ENCODE results near the gene ANKRD36C.
"Not testable (repeated sequence)": the region's sequence is repeated elsewhere in the genome, so short reads cannot be mapped to it uniquely, and the experiment has no call there.

The ANKRD36C gene

DNA sequence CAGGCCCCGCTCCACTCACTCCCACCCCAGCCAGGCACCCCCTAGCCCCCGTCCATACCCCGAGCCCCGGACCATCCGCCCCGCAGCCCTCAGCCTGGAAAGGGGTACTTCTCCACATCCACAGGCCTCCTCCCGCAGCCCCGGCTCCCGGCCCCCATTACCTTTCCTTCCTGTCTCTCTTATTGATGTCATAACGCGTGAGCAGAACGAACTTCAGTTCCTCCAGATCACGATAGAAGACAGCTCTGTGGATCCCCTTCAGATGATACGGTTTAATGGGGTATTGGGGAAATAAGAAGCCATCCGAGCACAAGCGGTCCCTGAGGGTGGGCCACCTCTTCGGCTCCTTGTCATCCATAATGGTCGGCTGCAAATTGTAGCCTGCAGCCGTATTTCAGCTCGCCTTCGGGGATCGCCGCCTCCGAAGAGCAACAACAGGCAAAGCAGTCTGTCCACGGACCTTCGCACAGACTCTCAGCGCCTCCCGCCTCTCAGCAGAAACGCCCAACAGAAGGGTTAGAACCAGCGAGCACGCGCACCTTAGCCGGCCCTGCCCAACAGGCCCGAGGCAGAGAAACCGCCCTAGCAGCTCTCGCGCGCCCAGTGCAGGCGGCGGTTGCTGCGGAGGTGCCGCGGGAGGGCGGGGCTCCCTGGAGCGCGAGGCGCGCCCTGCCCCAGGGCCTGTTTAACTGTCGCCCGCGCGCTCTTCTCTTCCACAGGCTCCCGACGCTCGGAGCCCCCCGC is at the start of gene ANKRD36C:
Gene ANKRD36C (minus strand): TSS at position 474 of the 744 bp plus-strand sequence. CDS start 116 bp downstream, at position 358.
- peak; percentile 66 for DNase-seq

DNA sequence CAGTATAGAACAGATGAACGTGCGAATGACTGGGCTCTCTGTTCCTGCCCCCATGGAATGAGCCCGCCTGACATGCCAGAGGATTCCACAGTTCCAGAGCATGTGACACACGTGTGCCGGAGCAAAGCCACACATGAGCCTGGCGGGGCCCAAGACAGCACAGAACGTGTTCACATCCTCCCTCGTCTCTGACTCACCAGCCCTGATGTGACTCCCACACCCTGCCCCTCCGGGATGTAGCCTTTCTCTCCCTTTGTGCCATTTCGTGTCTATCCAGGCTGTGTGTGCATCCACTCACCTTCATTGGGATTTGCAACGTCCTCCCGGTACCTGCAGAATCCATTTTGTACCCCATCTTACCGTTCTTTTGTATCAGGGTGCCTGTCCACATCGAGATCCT is 43.9 kb upstream of the ANKRD36C start:
- not testable (repeated sequence) for DNase-seq

DNA sequence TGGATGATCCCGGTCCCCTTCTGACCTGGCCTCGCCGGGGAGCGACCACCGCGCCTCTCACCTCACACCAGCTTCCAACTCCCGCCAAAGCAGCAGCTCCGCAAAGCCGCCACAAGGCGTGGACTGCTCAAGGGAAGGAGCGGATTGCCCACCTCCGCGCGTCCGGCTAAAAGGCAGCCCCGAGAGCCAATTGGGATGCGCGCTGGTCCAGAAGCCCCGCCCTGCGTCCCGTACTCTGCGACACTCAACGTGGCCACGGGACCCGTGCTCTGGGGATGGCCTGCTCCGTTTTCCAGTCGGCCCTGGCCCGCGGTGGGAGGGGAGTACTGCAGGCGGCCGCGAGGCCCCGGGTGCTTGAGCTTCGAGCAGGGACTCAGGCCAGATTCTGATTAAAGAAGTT is 43.2 kb upstream of the ANKRD36C start, which contains the start of gene GPAT2:
Gene GPAT2 (minus strand): TSS at position 125 of the 400 bp plus-strand sequence. CDS start 2,557 bp downstream, outside the sequence.
- DNase-seq: not testable (repeated sequence)

DNA sequence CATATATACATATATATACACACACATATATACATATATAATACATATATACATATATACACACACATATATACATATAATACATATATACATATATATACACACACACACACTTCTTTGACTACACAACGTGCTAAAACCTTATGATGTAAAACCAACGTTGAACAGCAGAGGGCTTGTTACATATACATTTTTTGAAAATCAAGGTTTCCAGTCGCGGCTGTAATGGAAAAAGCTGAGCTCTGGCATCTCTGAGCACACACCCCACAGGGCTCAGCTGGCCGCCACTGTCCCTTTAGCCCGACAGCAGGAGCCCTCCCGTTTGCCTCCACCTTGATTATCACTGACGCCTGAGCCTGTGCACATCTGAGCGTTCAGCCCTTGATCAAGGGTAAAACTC is 42.4 kb upstream of the ANKRD36C start:
- DNase-seq: not testable (repeated sequence)

DNA sequence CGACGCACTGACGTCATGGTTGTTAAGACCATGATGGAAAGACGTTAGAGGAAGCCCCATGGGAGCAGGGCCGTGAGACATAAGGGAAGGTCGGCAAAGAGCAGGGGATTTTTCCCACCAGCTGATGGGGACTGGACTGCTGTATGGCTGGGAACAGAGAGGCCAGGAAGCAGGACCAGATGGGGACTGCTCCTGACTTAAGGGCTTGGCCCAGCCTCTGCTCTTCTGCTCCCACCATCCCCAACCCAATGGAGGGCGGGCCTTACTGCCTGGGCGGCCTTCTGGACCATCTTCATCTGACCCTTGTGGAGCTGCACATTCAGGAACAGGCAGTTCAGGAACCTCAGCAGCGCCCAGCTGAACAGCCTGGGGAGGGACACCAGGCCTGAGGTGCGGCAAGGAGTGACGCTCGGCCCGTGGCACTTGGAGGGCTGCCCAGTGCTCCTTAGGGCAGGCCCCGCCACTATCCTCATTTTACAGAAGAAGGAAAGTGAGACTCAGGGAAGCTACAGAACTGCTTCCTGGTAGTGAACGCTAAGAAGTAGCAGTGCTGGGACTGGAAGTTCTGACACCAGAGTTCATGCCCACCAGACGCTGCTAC is 36.2 kb upstream of the ANKRD36C start:
- DNase-seq: not testable (repeated sequence)

DNA sequence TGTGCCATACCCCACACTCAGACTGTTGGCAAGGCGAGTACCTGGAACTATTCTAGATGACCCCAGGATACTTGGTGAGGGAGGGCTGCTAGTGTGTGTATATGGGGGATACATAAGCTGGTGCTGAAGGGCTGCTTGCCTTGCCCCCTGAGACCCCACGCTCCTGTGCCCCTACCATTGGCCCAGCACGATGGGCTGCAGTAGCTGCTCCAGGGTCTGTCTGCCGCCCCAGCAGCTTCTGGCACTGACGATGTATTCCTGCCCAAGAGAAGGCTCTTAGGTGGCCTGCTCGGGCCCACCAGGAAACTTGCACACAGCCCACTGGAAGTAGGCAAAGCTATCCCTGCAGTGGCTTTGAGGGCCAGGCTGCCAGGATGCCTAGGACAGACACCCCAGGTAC is 34.1 kb upstream of the ANKRD36C start:
- not testable (repeated sequence) for DNase-seq

DNA sequence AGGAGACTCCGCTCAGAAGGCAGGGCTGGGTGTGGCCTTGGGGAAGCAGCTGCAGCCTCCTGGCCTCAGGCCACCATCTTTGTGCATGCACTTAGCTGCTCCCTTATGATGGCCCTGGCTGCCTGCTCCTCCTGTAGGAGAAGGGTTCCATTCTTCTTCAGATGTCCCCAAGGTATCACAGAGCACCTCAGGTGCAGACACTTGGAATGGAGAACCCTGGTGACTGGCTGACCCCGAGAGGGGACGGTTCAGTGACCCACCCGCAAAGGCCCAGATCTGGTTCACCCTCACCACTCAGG is 33.5 kb upstream of the ANKRD36C start:
- DNase-seq: no peak

DNA sequence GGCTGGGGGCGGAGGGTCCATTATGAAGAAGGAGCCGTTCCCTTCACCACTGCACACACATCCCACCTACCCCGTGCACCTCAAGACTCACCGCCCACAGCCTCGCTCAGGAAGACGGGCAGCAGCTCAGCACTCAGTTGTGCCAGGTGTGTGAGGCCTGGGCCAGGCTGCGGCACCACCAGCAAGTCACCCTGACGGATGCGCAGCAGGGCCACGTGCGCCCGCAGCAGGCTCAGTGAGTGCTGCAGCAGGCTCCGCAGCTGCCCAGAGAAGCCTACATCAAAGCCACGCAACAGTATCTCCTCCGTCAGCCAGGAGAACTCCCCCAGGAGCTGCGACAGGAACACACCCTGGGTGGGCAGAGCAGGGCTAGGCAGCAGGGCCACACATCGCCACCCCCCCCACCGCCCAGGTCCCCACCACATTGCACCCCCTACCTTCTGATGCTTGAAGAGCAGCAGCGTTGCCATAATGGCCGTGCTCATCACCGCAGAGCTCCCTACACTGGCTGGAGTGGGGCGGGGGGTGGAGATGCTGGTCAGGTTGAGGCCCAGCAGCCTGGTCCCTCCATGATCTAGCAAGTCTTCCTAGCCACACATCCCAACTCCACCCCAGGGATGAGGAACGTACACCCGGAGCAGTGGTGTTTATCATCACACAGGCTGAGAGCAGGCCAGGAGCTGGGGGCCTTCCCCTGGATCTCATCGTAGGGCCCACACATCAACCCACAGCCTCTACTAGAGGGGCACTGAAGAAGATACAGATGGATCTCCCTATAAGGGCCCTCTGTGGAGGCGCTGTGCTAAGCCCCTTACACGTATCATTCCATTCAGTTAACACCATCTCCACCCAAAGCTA is 32.9 kb upstream of the ANKRD36C start:
- DNase-seq: no peak

DNA sequence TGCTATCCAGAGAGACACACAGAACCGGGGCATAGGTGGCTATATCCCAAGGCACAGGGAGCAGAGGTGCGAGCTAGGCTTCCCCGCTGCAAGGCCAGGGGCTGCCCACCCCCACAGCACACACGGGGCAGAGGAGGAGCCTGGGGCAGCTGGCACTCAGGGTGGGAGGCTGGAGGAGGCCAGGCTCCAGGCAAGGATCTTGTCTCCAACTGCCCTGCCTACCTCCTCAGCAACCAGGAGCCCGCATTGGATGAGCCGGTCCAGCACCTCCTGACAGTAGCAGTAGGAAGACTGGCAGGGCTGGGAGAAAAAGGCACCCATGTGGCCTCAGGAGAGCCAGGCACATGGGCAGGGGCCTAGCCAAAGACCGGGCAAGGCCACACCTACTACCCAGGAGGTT is 32.1 kb upstream of the ANKRD36C start:
- DNase-seq: not testable (repeated sequence)

DNA sequence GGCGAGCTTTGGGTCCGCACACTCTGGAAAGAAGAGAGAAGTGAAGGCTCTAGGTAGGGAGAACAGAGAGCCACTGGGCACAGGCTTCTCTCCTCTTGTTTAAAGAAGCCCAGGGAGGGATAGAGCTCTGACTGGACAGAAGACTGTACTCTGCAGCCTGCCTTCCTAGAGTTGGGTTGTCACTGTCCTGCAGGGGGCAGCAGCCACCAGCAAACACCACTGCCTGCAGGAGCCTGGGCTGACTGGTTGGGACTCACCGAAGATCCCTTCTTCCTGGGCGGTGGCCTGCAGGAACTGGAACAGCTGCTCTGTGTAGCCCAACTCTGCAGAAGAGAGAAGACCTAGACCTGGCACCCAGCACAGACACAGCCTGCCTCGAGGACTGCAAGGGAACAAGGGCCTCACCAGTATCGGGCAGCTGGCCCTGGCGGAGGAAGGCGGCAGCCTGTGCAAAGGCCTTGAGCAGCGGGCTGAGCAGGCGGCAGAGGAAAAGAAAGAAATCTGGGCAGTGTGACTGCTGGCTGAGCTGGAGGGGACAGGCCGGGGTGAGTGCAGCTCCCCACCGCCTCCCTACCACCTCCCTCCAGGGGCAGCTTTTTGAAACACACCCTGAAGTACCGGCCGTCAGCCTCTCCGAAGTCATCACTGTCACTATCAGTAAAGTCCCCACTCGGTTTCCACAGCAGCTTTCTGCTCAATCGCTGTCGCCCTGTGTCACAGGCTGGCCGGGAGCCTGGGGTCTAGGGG is 31.2 kb upstream of the ANKRD36C start:
- peak; percentile 76 for DNase-seq

DNA sequence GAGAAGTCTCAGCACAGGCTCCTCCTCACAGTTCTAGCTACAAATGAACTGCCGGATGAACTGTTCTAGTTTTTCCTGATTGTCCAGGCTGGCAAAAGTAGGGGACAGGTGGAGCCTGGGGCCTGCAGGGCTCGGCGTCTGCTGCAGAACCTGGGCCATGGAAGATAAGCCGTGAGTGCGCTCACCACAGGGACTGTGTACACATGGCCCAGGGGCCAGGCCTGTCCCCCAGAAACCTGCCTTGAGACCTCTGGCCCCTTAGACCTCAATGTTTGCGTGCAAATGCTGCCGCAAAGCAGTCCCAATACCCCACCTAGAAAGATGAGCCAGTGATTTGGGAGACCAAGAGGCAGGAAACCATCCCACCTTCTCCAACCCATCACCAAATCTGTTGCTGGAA is 30.5 kb upstream of the ANKRD36C start:
- DNase-seq: not testable (repeated sequence)

DNA sequence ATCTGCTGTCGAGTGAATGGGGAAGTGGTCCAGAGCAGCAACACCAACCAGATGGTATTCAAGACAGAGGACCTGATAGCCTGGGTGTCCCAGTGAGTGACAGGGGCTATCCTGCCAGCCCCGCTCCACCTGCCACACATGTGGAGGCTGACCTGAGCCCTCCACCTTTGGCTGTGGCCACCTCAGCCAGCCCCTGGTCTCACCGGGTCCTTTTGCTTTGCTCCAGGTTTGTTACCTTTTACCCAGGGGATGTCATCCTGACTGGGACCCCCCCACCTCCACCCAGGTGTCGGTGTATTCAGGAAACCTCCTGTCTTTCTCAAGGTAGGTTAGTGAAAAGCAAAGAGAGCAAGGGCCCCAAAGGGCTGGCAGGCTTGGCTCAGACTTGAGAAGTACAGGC is 29.5 kb upstream of the ANKRD36C start:
- not testable (repeated sequence) for DNase-seq

DNA sequence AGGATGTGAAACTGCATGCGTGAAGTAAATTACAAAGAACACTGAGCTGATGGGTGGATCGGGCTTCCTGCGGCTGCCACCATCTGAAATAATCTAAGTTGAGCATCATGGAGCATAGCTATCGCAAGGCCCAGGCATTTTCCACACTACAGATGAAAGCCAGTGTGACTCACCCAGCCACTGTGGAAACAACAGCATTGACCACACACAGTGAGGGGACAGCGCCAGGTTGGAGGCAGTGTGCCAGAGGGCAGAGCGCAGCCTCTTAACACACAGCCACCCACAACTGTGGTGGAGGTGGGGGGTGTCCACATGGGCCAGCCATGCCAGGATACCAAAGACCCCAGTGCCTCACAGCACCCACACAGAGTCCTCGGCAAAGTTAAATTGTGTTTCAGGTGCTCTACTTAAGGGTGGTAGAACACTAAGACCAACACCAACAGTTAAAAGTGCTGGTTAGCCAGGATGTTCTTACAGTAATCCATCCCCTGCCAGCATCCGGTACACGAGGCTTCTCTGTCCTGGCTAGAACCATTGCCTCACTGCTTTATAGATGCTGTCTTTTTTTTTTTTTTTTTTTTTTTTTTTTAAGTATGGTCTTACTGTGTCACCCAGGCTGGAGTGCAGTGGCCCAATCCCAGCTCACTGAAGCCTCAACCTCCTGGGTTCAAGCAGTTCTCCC is 28.4 kb upstream of the ANKRD36C start:
- not testable (repeated sequence) for DNase-seq

DNA sequence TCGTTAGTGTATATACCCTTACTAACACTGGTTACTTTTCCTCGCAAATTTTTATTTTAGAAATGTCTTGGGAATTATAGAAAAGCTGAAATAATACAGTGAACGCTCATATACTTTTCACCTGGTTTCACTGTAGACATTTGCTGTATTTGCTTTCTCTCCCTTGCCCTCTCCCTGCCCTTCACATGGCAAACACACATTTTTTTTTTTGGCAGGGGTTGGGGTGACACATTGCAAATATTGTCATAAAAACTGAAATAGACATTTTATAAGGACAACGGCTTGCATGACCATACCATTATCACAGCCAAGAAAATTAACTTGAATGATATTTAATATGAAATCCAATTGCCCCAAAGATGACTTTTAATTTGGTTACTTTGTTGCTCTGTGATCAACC is 24.7 kb upstream of the ANKRD36C start:
- DNase-seq: not testable (repeated sequence)

DNA sequence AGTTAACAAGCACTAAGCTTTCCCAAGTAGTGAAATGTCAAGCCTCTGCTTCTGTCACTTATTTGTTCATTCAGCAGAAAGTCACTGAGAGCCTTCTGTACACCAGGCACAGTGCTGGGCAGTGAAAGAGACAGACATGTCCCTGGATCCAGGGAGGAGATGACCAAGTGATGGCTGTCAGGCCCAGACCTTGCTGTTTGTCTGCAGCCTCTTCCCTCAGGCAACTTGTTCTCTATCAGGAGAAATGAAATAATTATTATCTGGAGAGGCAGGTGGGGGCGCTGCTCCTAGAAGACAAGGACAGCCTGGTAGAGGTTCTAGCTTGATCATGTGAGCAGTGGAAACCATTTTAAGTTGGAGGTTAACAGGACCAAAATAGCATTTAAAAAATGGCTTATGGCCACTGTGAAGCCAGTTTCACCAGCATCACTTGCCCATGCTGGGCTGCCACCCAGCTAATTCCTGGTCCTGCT is 21.2 kb upstream of the ANKRD36C start:
- DNase-seq: not testable (repeated sequence)

DNA sequence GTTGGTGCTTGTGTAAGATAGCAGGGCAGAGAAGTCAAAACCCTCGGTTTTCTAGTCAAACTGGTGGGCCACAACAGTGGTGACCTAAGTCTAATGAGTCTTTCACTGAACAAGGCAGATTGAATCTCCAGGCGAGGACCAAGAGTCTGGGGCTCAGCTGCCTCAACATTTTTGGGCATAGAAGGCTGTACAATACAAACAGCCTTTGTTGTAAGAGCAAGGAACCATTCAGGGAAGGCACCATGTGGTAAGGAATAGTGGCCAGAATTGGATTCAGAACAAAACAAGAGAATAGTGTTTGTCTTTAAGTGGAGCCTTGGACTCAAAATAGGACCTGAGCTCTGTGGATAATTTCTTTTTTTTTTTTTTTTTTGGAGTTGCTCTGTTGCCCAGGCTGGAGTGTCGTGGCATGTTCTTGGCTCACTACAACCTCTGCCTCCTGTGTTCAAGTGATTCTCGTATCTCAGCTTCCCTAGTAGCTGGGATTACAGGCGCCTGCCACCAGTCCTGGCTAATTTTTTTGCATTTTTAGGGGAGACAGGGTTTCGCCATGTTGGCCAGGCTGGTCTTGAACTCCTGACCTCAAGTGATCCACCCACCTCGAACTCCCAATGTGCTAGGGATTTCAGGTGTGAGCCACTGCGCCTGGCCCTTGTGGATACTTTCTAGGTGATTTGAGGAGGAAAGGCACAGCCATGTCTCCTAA is 20.6 kb upstream of the ANKRD36C start:
- not testable (repeated sequence) for DNase-seq

DNA sequence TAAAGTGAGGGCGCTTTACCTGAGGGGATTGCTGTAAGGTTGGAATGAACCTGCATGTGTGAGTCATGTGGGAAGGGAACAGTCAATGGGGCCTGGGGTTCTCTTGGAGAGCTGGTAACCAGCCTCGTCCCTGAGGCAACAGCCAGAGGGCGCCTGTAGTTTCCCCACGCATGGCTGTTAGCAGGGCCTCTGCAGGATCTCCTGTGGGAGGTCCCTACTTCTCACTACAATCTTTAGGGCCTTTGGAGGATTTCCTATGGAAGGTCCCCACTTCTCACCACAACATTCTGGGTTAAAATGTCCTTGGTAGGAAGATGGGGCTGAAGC is 19.5 kb upstream of the ANKRD36C start:
- not testable (repeated sequence) for DNase-seq

DNA sequence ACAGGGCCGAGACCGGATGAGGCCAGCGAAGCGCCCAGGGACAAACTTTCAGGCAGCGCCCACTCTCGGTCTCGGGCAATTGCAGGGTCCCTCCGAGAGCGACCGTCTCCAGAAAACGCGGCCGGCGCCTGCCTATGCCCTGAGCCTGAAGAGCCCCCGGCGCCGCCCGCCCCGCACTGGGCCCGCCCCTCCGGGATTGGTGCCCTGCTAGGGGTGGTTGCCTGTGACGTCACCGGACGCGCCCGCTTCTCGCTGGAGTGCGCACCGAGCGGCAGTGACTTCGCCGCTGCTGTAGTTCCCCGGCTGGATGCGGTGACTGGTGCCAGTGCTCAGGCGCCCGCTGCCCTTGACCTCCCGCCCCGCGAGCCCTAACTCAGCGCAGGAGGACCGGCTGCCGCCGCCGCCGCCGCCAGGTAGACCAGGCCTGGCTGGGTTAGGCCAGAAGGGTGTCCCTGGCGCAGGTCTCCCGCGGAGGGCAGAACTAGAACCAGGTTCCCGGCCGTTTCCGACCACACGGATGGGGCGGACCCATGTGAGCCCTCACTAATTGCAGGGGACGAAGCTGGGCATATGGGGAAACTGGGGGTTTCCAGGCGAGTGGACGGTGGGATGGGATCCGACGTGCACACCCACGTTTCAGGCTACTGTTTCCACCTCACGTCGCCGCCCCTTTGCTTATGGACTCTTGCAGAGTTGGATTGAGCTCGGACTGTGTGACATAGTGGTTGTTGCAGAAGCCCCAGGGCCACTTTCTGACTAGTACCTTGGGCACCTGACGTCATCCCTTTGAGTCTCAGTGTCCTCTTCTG is 18.9 kb upstream of the ANKRD36C start:
- DNase-seq: peak; percentile 99

DNA sequence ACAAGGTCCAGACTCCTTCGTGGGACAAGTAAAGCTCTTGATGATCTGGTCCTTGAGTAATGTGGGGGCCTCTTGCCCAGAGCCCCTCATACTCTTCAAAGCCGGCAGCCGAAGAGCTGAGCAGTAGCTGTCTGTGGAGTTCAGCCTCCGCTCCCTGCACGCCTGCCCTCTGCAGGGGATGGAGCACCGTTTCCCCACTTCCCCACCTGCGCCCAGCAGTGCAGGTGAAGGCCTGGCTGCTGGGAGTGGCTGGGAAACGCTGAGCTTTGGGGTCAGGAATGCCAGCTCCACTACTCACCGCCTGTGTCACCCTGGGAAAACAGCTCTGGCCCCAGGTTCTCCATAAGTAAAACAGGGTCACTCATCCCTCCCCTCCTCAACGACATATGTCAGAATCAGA is 18.2 kb upstream of the ANKRD36C start:
- not testable (repeated sequence) for DNase-seq

DNA sequence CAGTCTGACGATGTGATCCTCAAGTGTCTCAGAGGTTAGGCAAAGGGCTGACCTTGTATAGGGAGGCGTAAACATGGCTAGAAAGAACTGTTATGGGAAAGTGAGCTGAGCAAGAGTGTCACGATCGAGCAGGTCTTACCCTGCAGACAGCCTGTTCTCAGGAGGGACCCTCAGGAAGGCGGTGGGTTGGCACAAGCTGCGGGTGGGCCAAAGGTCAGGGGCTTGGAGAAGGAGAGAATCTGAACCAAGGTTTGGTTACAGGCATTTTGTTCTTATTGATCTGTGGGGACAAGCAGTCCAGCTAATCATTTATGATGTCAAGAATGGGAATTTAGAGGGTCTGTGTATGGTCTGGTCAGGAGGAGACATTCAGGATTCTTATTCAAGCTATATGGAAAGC is 16.4 kb upstream of the ANKRD36C start:
- DNase-seq: not testable (repeated sequence)

DNA sequence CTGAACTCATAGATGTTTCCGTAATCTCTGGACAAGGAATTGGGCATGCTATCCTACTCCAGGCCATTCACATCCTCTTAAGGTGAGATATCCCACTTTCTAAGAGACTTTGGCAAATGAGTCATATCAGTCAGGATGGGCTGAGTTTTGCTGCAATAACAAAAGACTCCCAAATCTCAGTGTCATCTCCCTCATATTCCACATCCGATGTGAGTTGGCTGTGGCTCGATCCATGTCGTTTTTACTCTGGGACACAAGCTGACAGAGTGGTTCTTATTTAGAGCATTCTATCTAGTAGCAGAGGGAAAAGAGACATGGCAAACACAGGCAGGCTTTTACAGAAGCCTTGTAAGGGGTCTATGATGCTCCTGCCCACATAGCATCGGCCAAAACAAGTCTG is 14.6 kb upstream of the ANKRD36C start:
- DNase-seq: not testable (repeated sequence)
